ENCODE data around the gene PMEPA1. TPM values are rescaled to one million over a fixed set of nuclear protein-coding genes. Genes with fewer than 3 reads are reported as not detected.
A peak's percentile ranks its signal among the peaks of the same experiment; 100 is the strongest.

PMEPA1 gene
- total RNA-seq, 1 donor from 2014 or later = 26.9 TPM

- Histone ChIP-seq H3K9me3 (no peaks in the 10 kb centered on the region), H3K27me3 (ENCODE audit: low read depth) (no peaks in the 10 kb centered on the region), H3K36me3 (no peaks in the 10 kb centered on the region), H3K4me1 (peaks cover 12% of the 10 kb centered on the region), H3K4me3 (no peak overlapping the region), H3K27ac (no peak overlapping the region)
- no peak for ATAC-seq
- no peak for TF ChIP-seq CTCF (IDR thresholded peaks at IDR 0.05)
- DNase-seq = no peak
- intact Hi-C loops (cut with DNase I) = no loop called here
Measured at GRCh38 chr20:57754190-57754589, 44.4 kb upstream of the PMEPA1 start.

GRCh38 chr20:57753332-57754164, 43.7 kb upstream of the PMEPA1 start:
- Histone ChIP-seq H3K36me3 (no peaks in the 10 kb centered on the region), H3K4me1 (peaks cover 19% of the 10 kb centered on the region), H3K27me3 (ENCODE audit: low read depth) (no peaks in the 10 kb centered on the region), H3K9me3 (no peaks in the 10 kb centered on the region), H3K4me3 (no peak overlapping the region), H3K27ac (no peak overlapping the region)
- DNase-seq = no peak
- intact Hi-C loops (cut with DNase I) = no loop called here
- TF ChIP-seq CTCF (IDR thresholded peaks at IDR 0.05) = no peak
- no peak for ATAC-seq

GRCh38 chr20:57751411-57751810, 41.6 kb upstream of the PMEPA1 start:
- intact Hi-C loops (cut with DNase I) = no loop called here

GRCh38 chr20:57749869-57750268, 40.1 kb upstream of the PMEPA1 start:
- Histone ChIP-seq H3K27me3 (ENCODE audit: low read depth) (no peaks in the 10 kb centered on the region), H3K4me1 (peaks cover 29% of the 10 kb centered on the region), H3K27ac (no peak overlapping the region), H3K4me3 (peak overlapping the region; percentile 41), H3K9me3 (no peaks in the 10 kb centered on the region), H3K36me3 (no peaks in the 10 kb centered on the region)
- TF ChIP-seq CTCF (IDR thresholded peaks at IDR 0.05) = no peak
- intact Hi-C loops (cut with DNase I) = no loop called here
- peak; percentile 29 to 68 for ATAC-seq
- DNase-seq = no peak

More at GRCh38 chr20:57751411-57751810, 41.6 kb upstream of the PMEPA1 start:
- no peaks in the 10 kb centered on the region for H3K36me3 ChIP-seq
- H3K4me3 ChIP-seq = no peak overlapping the region
- no peak for DNase-seq
- TF ChIP-seq CTCF (IDR thresholded peaks at IDR 0.05) = no peak
- H3K4me1 ChIP-seq = peaks cover 29% of the 10 kb centered on the region
- no peaks in the 10 kb centered on the region for H3K27me3 ChIP-seq (ENCODE audit: low read depth)
- H3K9me3 ChIP-seq = no peaks in the 10 kb centered on the region
- ATAC-seq = no peak
- H3K27ac ChIP-seq = no peak overlapping the region

GRCh38 chr20:57749131-57749690, 39.4 kb upstream of the PMEPA1 start:
- H3K4me3 ChIP-seq = peak overlapping the region; percentile 41
- ATAC-seq = peak; percentile 74 to 76
- intact Hi-C loops (cut with DNase I) = no loop called here
- DNase-seq = peak; percentile 50
- peak overlapping the region; percentile 74 for H3K27ac ChIP-seq
- H3K9me3 ChIP-seq = no peaks in the 10 kb centered on the region
- no peak for TF ChIP-seq CTCF (IDR thresholded peaks at IDR 0.05)
- H3K4me1 ChIP-seq = peaks cover 29% of the 10 kb centered on the region
- no peaks in the 10 kb centered on the region for H3K27me3 ChIP-seq (ENCODE audit: low read depth)
- H3K36me3 ChIP-seq = no peaks in the 10 kb centered on the region

Measured in lower lobe of right lung (tissue), 2 donors.